Measurements from ENCODE around the gene TMEM273. TPM values are rescaled to one million over a fixed set of nuclear protein-coding genes. Genes with fewer than 3 reads are reported as not detected.

TMEM273 gene
- total and polyA plus RNA-seq, 10 of the 15 experiments (the other 5 are each of a cell fraction or from before 2014, with no cell fraction given): 10.3 to 46.3 (median 26.4) TPM

- TF ChIP-seq USF2 (IDR thresholded peaks at IDR 0.05; ENCODE audit: borderline replicate concordance, low read depth, low read length) (peak; percentile 97), EP300 (IDR thresholded peaks at IDR 0.05; ENCODE audit: borderline replicate concordance in 1 of 2, control insufficient read depth in 1 of 2, low read depth in 2 of 2, low read length in 2 of 2) (no peak), NR2F1 (conservative IDR thresholded peaks at IDR 0.05) (0 out of 2 replicates have a peak, but pooled peaks have one; percentile 20), REST (IDR thresholded peaks at IDR 0.05; ENCODE audit: low read depth, low read length) (no peak), ELK1 (IDR thresholded peaks at IDR 0.05; ENCODE audit: low read depth, low read length) (peak; percentile 29; the same call in 1 of the 2 replicates), IRF5 (IDR thresholded peaks at IDR 0.05; ENCODE audit: borderline replicate concordance) (no peak), SIN3A (IDR thresholded peaks at IDR 0.05; ENCODE audit: low read depth, low read length) (no peak), ZBTB4 (CRISPR knock-in tag; IDR thresholded peaks at IDR 0.05) (no peak), BCL11A (IDR thresholded peaks at IDR 0.05; ENCODE audit: low read depth, low read length) (no peak), ASH2L (IDR thresholded peaks at IDR 0.05; ENCODE audit: borderline replicate concordance, low read depth) (no peak), NBN (IDR thresholded peaks at IDR 0.05) (peak; percentile 74), KDM1A (IDR thresholded peaks at IDR 0.05; ENCODE audit: borderline replicate concordance) (no peak), POU2F2 (IDR thresholded peaks at IDR 0.05; ENCODE audit: borderline replicate concordance, low read depth, low read length) (0 out of 3 replicates have a peak, but pooled peaks have one; percentile 18), TAF1 (IDR thresholded peaks at IDR 0.05; ENCODE audit: borderline replicate concordance, low read depth, low read length) (no peak), GABPA (IDR thresholded peaks at IDR 0.05; ENCODE audit: low read depth) (no peak), RELB (IDR thresholded peaks at IDR 0.05; ENCODE audit: low read depth) (peak; percentile 67; the same call in 1 of the 2 replicates)
These were observed at the start of gene TMEM273 (continued) for GRCh38 chr10:49187950-49188761.

Measured in GM12878 (cell line).